Activated naive CD4-positive, alpha-beta T cell treated with anti-CD3 and anti-CD28 coated beads, Interleukin-2, amount 50 U/mL, for 24 hours (primary cell): ENCODE data around the gene CBY3.
"Not testable (repeated sequence)": the region's sequence is repeated elsewhere in the genome, so short reads cannot be mapped to it uniquely, and the experiment has no call there.

ENCODE experiments used
- H3K27ac Mint-ChIP-seq: one replicate; pipeline ENCODE4 v1.8.0; 2021; ENCODE audit warnings: mild to moderate bottlenecking, mixed read lengths
- H3K27me3 Mint-ChIP-seq: one replicate; pipeline ENCODE4 v1.8.0; 2021; ENCODE audit warnings: mixed read lengths
- H3K36me3 Mint-ChIP-seq: one replicate; pipeline ENCODE4 v1.8.0; 2021; ENCODE audit warnings: mixed read lengths
- H3K4me1 Mint-ChIP-seq: one replicate; pipeline ENCODE4 v1.8.0; 2021; ENCODE audit warnings: mixed read lengths
- H3K4me3 Mint-ChIP-seq: one replicate; pipeline ENCODE4 v1.8.0; 2021; ENCODE audit warnings: mild to moderate bottlenecking, mixed read lengths
- H3K9me3 Mint-ChIP-seq: one replicate; pipeline ENCODE4 v1.8.0; 2021; ENCODE audit warnings: mixed read lengths

Gene CBY3

GRCh38 chr5:179680780-179681401 lies at the start of gene CBY3:
Gene CBY3, minus strand, starts transcription at chr5:179681034. Its CDS starts 116 bp downstream, at chr5:179680918.
- H3K36me3 Mint-ChIP-seq = peaks cover 4% of the 10 kb centered on the region
- peak within 1 kb of the TSS; percentile 68 for H3K27ac Mint-ChIP-seq
- peak within 1 kb of the TSS; percentile 80 for H3K4me3 Mint-ChIP-seq
- H3K9me3 Mint-ChIP-seq = no peaks in the 10 kb centered on the region
- no peaks in the 10 kb centered on the region for H3K27me3 Mint-ChIP-seq
- H3K4me1 Mint-ChIP-seq = peaks cover 34% of the 10 kb centered on the region

GRCh38 chr5:179730356-179730755 lies 49.5 kb upstream of the CBY3 start:
- Mint-ChIP-seq H3K27ac (peak overlapping the region; percentile 21), H3K9me3 (no peaks in the 10 kb centered on the region), H3K4me1 (peaks cover 22% of the 10 kb centered on the region), H3K36me3 (peaks cover 10% of the 10 kb centered on the region), H3K4me3 (no peak overlapping the region), H3K27me3 (no peaks in the 10 kb centered on the region)

- Mint-ChIP-seq H3K4me1 (peaks cover 20% of the 10 kb centered on the region), H3K27me3 (no peaks in the 10 kb centered on the region), H3K4me3 (no peak overlapping the region), H3K36me3 (peaks cover 10% of the 10 kb centered on the region), H3K9me3 (no peaks in the 10 kb centered on the region), H3K27ac (peak overlapping the region; percentile 17)
Measured at GRCh38 chr5:179729727-179730126, 48.9 kb upstream of the CBY3 start.

GRCh38 chr5:179729303-179729702 lies 48.5 kb upstream of the CBY3 start:
- Mint-ChIP-seq H3K4me1 (peaks cover 16% of the 10 kb centered on the region), H3K27ac (no peak overlapping the region), H3K4me3 (no peak overlapping the region), H3K27me3 (no peaks in the 10 kb centered on the region), H3K9me3 (no peaks in the 10 kb centered on the region), H3K36me3 (peaks cover 13% of the 10 kb centered on the region)

- peaks cover 14% of the 10 kb centered on the region for H3K4me1 Mint-ChIP-seq
- no peaks in the 10 kb centered on the region for H3K9me3 Mint-ChIP-seq
- no peaks in the 10 kb centered on the region for H3K27me3 Mint-ChIP-seq
- H3K36me3 Mint-ChIP-seq = peaks cover 23% of the 10 kb centered on the region
- peak overlapping the region; percentile 71 for H3K27ac Mint-ChIP-seq
- H3K4me3 Mint-ChIP-seq = no peak overlapping the region
Measured at GRCh38 chr5:179727106-179727505, 46.3 kb upstream of the CBY3 start.

GRCh38 chr5:179724163-179724562 lies 43.3 kb upstream of the CBY3 start:
- no peaks in the 10 kb centered on the region for H3K9me3 Mint-ChIP-seq
- H3K36me3 Mint-ChIP-seq = peaks cover 24% of the 10 kb centered on the region
- H3K4me3 Mint-ChIP-seq = no peak overlapping the region
- no peak overlapping the region for H3K27ac Mint-ChIP-seq
- no peaks in the 10 kb centered on the region for H3K27me3 Mint-ChIP-seq
- peaks cover 3% of the 10 kb centered on the region for H3K4me1 Mint-ChIP-seq

GRCh38 chr5:179720222-179720621 lies 39.4 kb upstream of the CBY3 start:
- no peaks in the 10 kb centered on the region for H3K9me3 Mint-ChIP-seq
- H3K36me3 Mint-ChIP-seq = peaks cover 20% of the 10 kb centered on the region
- H3K27ac Mint-ChIP-seq = no peak overlapping the region
- no peak overlapping the region for H3K4me3 Mint-ChIP-seq
- H3K27me3 Mint-ChIP-seq = no peaks in the 10 kb centered on the region
- peaks cover 13% of the 10 kb centered on the region for H3K4me1 Mint-ChIP-seq

- Mint-ChIP-seq H3K36me3 (peaks cover 12% of the 10 kb centered on the region), H3K9me3 (no peaks in the 10 kb centered on the region), H3K27me3 (no peaks in the 10 kb centered on the region), H3K4me3 (no peak overlapping the region), H3K4me1 (peaks cover 10% of the 10 kb centered on the region), H3K27ac (peak overlapping the region; percentile 87)
Measured at GRCh38 chr5:179716286-179716685, 35.5 kb upstream of the CBY3 start.

- H3K4me3 Mint-ChIP-seq = peak overlapping the region; percentile 91
- H3K4me1 Mint-ChIP-seq = peaks cover 50% of the 10 kb centered on the region
- H3K9me3 Mint-ChIP-seq = no peaks in the 10 kb centered on the region
- peak overlapping the region; percentile 8 for H3K27ac Mint-ChIP-seq
- H3K27me3 Mint-ChIP-seq = no peaks in the 10 kb centered on the region
- H3K36me3 Mint-ChIP-seq = peaks cover 18% of the 10 kb centered on the region
Measured at GRCh38 chr5:179700401-179700918, 19.6 kb upstream of the CBY3 start.

- H3K4me1 Mint-ChIP-seq = peaks cover 46% of the 10 kb centered on the region
- peak overlapping the region; percentile 97 for H3K27ac Mint-ChIP-seq
- H3K9me3 Mint-ChIP-seq = no peaks in the 10 kb centered on the region
- no peaks in the 10 kb centered on the region for H3K27me3 Mint-ChIP-seq
- peaks cover 16% of the 10 kb centered on the region for H3K36me3 Mint-ChIP-seq
- H3K4me3 Mint-ChIP-seq = peak overlapping the region; percentile 91
Measured at GRCh38 chr5:179699616-179700237, 18.9 kb upstream of the CBY3 start.

- H3K36me3 Mint-ChIP-seq = peaks cover 18% of the 10 kb centered on the region
- peaks cover 51% of the 10 kb centered on the region for H3K4me1 Mint-ChIP-seq
- H3K27me3 Mint-ChIP-seq = no peaks in the 10 kb centered on the region
- no peaks in the 10 kb centered on the region for H3K9me3 Mint-ChIP-seq
- peak within 1 kb of the TSS; percentile 99 for H3K27ac Mint-ChIP-seq
- H3K4me3 Mint-ChIP-seq = peak within 1 kb of the TSS; percentile 92
Measured at GRCh38 chr5:179698935-179699615, 18.2 kb upstream of the CBY3 start, which contains the start of gene CANX. Gene CANX, plus strand, starts transcription at chr5:179698967. Its CDS starts 6,715 bp downstream, at chr5:179705682.

GRCh38 chr5:179697993-179698934 lies 17.4 kb upstream of the CBY3 start:
- Mint-ChIP-seq H3K4me3 (peak overlapping the region; percentile 92), H3K4me1 (peaks cover 43% of the 10 kb centered on the region), H3K9me3 (no peaks in the 10 kb centered on the region), H3K27me3 (no peaks in the 10 kb centered on the region), H3K27ac (peak overlapping the region; percentile 99), H3K36me3 (peaks cover 13% of the 10 kb centered on the region)

GRCh38 chr5:179697543-179697942 lies 16.7 kb upstream of the CBY3 start:
- H3K27me3 Mint-ChIP-seq, H3K9me3 Mint-ChIP-seq: not testable (repeated sequence)
- Mint-ChIP-seq H3K4me1 (peaks cover 40% of the 10 kb centered on the region), H3K4me3 (peak overlapping the region; percentile 92), H3K27ac (peak overlapping the region; percentile 99), H3K36me3 (peaks cover 12% of the 10 kb centered on the region)

- Mint-ChIP-seq H3K36me3 (peaks cover 9% of the 10 kb centered on the region), H3K4me3 (peak overlapping the region; percentile 92), H3K27me3 (no peaks in the 10 kb centered on the region), H3K9me3 (no peaks in the 10 kb centered on the region), H3K4me1 (peaks cover 36% of the 10 kb centered on the region), H3K27ac (peak overlapping the region; percentile 99)
Measured at GRCh38 chr5:179697108-179697507, 16.3 kb upstream of the CBY3 start.

GRCh38 chr5:179696603-179697002 lies 15.8 kb upstream of the CBY3 start:
- peaks cover 33% of the 10 kb centered on the region for H3K4me1 Mint-ChIP-seq
- no peaks in the 10 kb centered on the region for H3K27me3 Mint-ChIP-seq
- H3K9me3 Mint-ChIP-seq = no peaks in the 10 kb centered on the region
- peak overlapping the region; percentile 17 for H3K27ac Mint-ChIP-seq
- peaks cover 9% of the 10 kb centered on the region for H3K36me3 Mint-ChIP-seq
- no peak overlapping the region for H3K4me3 Mint-ChIP-seq
